ELF-1 (cell line): ENCODE measurements around the gene FAM120C.
A peak's percentile ranks its signal among the peaks of the same experiment; 100 is the strongest.

Experiments used
- DNase-seq: peaks from one replicate; pipeline ENCODE4 v3.0.0-alpha.2; 2016; ENCODE audit warnings: low read depth, low spot score

Gene FAM120C

GRCh38 chrX:54182864-54183613, at the start of gene FAM120C:
FAM120C (minus strand) TSS chrX:54183254; CDS start chrX:54183198, 56 bp downstream.
- DNase-seq: peak; percentile 83

GRCh38 chrX:54230435-54231148, 47.5 kb upstream of the FAM120C start:
- DNase-seq: no peak

DNA sequence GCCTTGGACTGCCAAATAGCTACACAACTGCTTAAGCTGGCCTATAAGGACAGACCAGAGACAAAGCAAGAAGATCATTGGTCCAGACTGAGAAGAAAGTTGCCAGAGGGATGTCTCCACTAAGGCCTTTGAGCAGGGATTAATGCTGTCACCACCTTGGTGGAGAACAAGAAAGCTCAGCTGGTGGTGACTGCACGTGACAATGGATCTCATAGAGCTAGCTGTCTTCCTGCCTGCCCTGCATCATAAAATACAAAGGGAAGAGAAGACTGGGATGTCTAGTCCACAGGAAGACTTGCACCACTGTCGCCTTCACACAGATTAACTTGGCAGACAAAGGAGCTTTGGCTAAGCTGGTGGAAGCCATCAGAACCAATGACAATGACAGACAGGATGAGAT, 40.5 kb upstream of the FAM120C start:
- DNase-seq: peak; percentile 56

GRCh38 chrX:54213603-54214002, 30.5 kb upstream of the FAM120C start:
- DNase-seq: no peak

GRCh38 chrX:54208531-54208930, 25.5 kb upstream of the FAM120C start:
- no peak for DNase-seq

GRCh38 chrX:54198262-54198661, 15.2 kb upstream of the FAM120C start:
- no peak for DNase-seq

DNA sequence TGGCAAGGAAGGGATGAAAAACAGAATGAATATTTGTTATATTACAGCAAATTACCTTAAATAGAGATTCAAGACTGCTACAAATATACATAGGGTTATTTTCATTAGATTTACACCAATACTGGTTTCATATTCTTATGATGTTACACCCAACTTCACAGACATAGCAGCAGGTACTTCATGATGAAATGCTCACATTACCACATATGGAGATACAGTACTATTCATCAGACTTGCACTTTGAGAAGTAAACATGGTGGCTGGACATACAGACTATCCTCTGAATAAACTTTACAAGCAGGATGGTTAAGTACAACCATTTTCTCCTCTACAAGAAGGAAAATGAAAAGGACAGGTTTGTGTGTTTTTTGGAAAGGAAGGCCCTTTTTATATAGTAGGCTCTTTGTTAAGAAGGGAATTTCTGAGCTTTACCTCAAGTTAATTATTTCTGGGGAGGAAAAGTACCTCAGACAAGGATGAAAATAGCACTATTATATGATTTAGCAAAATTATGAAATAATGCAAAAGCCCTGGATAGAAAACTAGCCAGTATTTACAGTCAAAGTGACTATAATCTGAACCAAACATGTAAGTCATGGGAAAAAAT, 12.0 kb upstream of the FAM120C start:
- DNase-seq: no peak

GRCh38 chrX:54193085-54193821, 10.2 kb upstream of the FAM120C start:
- no peak for DNase-seq

GRCh38 chrX:54184474-54184873, 1.4 kb upstream of the FAM120C start:
- no peak for DNase-seq

DNA sequence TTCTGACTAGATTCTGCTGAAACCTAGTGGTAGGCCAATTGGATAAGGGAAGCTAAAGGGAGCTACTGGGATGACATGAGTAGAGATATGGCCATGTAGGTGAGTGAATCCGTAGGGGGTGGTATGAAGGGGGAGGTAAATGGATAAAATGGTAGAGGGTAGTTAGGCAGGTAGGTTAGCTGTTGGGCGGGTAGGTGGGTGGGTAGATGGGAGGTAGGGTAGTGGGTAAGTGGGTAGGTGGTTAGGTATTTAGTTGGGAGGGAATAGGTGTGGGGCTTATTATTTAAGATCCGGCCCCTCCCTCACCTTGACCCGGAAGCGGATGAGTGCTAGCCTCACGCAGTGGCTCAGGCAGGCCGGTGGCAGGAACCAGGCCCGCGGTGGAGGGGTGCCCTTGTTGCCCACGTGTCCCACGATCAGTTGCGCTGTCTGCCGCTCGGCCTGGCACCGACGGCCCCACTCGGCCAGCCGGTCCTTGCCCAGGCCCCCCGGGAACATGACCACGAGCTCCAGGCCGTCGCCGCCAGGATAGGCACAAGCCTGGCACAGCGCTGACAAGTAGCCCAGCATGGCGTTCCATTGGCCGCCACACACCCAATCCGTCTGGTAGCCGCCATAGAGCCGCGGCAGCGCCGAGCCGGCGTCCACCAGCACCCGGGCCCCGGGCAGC, 725 bp downstream of the FAM120C start:
- peak; percentile 65 for DNase-seq

DNA sequence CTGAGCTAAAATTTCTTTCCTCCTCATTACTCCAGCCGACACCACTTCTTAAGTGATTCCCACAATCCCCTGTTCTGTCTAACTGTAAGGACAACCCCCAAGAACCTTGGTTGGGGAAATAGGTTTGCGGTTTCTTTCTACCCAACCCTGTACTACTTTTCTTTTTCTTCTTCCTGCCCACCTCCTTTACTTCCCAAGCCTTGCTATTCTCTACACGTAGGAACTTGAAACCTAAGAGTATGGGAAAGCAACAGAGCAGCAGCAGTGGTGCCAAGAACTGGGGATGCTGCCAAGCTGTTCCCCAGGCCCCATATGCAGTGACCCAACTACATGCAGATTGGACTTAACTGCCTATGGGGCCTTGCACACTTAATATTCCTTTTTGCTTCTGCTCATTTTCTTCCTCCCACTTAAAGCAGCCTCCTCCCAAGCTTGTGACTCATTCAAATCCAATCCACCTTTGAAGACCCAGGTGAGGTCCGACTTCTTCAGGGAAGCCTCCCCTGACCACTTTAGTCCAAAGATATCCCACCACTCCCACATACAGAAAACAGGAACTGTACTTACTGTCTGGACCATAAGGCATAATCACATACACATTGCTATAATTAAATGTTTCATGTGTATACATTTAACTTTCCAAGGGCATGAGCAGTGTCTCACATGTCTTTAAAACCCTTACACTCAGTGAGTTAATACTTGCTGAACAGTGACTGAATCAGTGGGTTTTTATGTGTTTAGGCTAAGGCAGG, 1.7 kb downstream of the FAM120C start:
- DNase-seq: peak; percentile 16

DNA sequence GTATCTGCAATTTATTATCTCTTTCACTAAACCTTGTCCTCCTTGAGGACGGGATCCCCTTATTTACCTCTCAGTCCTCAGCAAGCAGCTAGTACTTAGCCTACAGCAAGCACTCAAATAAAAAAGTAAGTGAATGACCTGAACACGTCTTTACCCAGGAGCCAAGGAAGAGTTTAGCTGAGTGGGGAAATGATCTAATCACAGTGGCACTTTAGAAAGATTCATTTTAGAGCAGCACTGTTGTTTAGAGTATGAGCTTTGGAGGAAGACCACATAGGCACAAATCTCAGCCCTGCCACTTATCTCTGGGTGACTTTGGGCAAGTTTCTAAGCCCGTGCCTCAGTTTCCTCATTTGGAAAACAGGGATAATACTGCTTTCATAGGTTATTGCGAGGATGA, 2.7 kb downstream of the FAM120C start:
- DNase-seq: peak; percentile 7

DNA sequence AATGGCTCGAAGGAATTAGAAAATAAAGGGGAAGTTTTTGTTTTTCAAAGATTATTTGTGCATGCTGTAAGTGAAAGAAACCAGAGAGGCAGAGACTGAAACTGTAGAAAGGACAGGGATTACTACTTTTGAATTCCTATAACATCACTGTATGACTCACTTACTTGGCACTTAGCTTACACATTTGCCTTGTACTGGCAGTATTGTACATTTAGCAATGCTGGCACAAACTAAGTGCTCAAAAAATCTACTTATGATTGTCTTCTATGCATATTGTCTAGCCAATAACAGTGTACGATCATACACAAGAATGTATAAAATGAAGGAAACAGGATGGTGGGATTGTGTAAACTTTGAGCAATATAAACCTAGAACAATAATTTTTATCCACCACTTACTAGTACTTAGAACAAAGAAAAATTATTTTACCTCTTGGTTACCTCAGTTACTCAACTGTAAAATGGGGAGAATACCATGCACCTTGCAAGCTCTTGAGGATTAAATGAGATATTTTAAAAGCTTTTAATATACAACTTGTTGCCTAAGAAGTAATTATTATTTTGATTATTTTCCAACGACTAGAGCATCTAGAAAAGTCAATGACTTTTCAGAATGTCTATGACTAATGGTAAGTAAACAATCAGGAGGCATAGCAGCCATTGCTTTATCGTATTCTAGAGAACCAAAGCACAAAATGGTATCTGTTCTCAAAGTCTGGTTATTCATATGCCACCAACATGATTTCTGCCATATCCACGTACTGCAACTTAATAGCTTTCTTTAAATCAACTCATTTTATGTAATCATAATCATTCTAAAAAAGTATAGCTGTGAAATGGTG, 4.7 kb downstream of the FAM120C start:
- no peak for DNase-seq

GRCh38 chrX:54177306-54177705, 5.7 kb downstream of the FAM120C start:
- no peak for DNase-seq

DNA sequence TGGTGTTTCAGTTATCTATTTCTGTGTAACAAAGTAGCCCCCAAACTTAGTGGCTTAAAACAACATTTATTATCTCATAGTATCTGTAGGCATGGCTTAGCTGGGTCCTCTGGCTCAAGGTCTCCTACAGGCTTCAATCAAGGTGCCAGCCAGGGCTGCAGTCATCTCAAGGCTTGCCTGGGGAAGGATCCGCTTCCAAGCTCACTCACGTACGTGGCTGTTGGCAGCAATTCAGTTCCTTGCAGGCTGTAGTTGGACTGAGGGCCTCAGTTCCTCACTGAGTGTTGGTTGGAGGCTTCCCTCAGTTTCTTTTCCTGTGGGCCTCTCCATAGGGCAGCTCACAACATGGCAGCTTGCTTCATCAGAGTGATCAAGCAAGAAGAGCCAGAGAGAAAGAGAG, 9.3 kb downstream of the FAM120C start:
- no peak for DNase-seq

- no peak for DNase-seq
These were observed 10.6 kb downstream of the FAM120C start for GRCh38 chrX:54172455-54172854.

- no peak for DNase-seq
These were observed 11.4 kb downstream of the FAM120C start for GRCh38 chrX:54171527-54172250.

GRCh38 chrX:54171091-54171490, 12.0 kb downstream of the FAM120C start:
- no peak for DNase-seq

DNA sequence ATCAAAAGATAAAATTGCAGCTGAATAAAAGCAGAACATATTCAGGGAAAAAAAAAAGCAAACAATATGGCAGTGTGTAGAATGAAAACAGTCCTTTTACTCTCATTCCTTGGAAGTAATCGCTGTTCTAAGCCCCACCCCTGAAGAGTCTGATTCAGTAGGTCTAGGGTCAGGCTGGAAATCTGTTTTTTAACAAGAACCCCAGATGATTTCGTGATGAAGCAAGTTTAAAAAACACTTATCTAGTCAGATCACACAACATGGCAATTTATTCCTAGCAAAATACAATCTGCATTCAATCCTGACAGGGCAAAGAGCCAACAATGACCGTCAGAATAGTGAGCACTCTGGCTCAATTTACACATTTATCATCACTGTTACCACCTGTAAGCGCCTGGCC, 16.1 kb downstream of the FAM120C start:
- DNase-seq: no peak
